ENCODE results near the gene CBFA2T2.
"Not testable (repeated sequence)": the region's sequence is repeated elsewhere in the genome, so short reads cannot be mapped to it uniquely, and the experiment has no call there.

Gene CBFA2T2

DNA sequence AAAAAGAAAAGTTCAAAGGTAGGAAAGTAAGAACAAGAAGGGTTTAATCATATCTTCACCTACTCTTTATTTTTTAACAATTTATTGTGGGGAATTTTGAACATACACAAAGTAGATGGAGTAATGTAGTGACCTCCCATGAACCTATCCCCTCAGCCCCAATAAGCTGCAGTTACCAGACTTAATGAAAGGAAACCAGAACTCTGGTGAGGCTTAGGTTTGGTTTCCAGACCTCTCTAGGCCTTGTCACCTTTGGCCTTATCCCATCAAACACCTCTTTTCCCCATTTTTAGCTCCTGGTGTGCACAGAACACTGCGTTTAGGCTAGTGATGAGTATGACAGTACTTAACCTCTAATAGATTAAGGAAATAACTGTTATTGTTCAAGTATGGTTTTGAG, 42.0 kb downstream of the CBFA2T2 start:
- no peak overlapping the region for H3K4me3 ChIP-seq (ENCODE audit: low read length)
- DNase-seq (ENCODE audit: low read depth): no peak
- no peak for TF ChIP-seq CTCF (conservative IDR thresholded peaks at IDR 0.05; ENCODE audit: low read length)

DNA sequence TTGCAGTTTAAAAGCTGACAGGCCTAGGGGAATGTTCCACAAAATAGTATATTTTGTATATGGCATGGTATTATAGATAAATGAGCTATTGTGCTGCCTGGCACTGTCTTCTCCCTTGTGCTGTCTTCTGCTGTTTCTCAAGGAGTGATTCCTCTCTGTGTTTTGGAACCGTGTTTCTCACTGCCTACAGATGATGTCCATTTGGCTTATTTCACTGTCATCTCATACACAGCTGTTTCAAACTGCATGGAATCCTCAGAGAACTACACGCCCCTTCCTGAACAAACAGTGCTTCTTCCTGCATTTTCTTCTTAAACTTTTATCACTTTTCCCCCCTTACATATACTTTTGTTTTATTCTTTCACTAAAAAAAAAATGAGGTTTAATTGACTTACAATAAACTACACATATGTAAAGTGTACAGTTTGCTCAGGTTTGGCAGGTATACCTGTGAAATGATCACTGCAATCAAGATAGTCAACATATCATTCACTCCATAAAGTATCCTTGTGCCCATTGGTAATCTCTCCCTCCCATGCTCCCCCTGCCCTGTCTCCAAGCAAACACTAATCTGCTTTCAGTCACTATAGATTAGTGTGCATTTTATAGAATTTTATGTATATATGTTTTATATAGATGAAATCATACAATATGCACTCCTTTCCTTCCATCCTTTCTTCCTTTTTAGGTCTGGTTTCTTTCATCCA, 43.0 kb downstream of the CBFA2T2 start:
- DNase-seq (ENCODE audit: low read depth): peak; percentile 31
- no peak for TF ChIP-seq CTCF (conservative IDR thresholded peaks at IDR 0.05; ENCODE audit: low read length)
- H3K4me3 ChIP-seq (ENCODE audit: low read length): no peak overlapping the region

- DNase-seq (ENCODE audit: low read depth); H3K4me3 ChIP-seq (ENCODE audit: low read length): not testable (repeated sequence)
These were observed 45.8 kb downstream of the CBFA2T2 start for GRCh38 chr20:33535717-33536116.

- no peak overlapping the region for H3K4me3 ChIP-seq (ENCODE audit: low read length)
- DNase-seq (ENCODE audit: low read depth): no peak
- TF ChIP-seq CTCF (conservative IDR thresholded peaks at IDR 0.05; ENCODE audit: low read length): no peak
These were observed 47.7 kb downstream of the CBFA2T2 start for GRCh38 chr20:33537608-33538007.

DNA sequence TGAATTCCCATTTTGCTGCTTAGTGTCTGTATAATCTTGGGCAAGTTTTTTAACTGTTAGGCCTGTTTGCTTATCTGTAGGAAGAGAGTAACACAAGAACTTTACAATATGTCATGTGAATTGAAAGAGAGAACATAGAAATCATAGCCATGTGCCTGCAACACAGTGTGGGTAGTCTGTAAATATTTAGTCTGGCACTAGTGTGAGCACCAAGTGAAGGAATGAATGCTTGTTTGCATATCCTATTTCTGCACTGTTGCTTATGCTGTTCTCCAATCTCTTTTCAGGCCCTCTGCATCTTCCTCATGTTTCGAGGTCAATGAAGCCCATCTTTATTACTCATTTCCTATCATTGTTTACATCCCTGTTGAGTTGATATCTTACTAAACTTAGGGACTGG, 49.2 kb downstream of the CBFA2T2 start:
- no peak overlapping the region for H3K4me3 ChIP-seq (ENCODE audit: low read length)
- DNase-seq (ENCODE audit: low read depth): no peak
- no peak for TF ChIP-seq CTCF (conservative IDR thresholded peaks at IDR 0.05; ENCODE audit: low read length)

- TF ChIP-seq CTCF (conservative IDR thresholded peaks at IDR 0.05; ENCODE audit: low read length): no peak
- H3K4me3 ChIP-seq (ENCODE audit: low read length): no peak overlapping the region
- DNase-seq (ENCODE audit: low read depth): no peak
These were observed 50.5 kb downstream of the CBFA2T2 start for GRCh38 chr20:33540427-33540826.

DNA sequence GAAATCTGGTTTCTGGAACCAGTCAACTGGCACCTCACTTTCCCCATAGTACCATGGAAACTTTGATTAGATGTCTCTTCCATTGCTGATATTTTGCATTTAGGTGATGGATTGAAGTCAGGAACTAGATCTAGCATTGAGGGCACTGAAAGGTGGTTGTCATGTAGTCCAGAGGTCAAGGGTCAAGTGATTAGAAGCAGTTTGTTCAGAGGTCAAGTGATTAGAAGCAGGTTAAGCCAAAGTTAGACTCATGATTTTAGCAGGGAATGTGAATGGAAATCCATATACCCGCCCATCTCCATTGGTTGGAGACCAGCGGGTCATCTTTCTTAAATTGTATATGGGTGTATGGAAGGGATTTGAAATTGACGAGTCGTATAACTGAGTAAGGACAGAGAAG, 51.2 kb downstream of the CBFA2T2 start:
- no peak for DNase-seq (ENCODE audit: low read depth)
- TF ChIP-seq CTCF (conservative IDR thresholded peaks at IDR 0.05; ENCODE audit: low read length): no peak
- no peak overlapping the region for H3K4me3 ChIP-seq (ENCODE audit: low read length)

DNA sequence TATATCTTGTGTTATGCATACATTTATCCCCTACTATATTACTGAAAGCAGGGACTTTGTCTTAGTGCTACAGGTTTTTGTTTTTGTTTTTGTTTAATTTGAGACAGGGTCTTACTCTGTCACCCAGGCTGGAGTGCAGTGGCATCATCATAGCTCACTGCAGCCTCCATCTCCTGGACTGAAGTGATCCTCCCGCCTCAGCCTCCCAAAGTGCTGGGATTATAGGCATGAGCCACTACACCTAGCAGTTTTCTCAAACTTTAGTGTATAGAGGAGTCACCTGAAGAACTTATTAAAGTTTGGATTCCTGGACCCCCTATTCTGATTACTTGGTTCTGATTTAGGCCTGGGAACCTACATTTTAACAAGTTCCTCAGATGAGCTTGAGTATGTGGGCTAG, 51.9 kb downstream of the CBFA2T2 start:
- DNase-seq (ENCODE audit: low read depth): no peak
- no peak for TF ChIP-seq CTCF (conservative IDR thresholded peaks at IDR 0.05; ENCODE audit: low read length)

More for the DNA sequence above, 51.9 kb downstream of the CBFA2T2 start:
- H3K4me3 ChIP-seq (ENCODE audit: low read length): no peak overlapping the region

All from AG10803 (cell line).